ENCODE measurements around the gene MEF2D. TPM values are rescaled to one million over a fixed set of nuclear protein-coding genes. Genes with fewer than 3 reads are reported as not detected.
A peak's percentile ranks its signal among the peaks of the same experiment; 100 is the strongest.

The MEF2D gene
- polyA plus RNA-seq, 1 donor (not counting 4 experiments of a cell fraction or from before 2014, with no cell fraction given), result 9.3 TPM

DNA sequence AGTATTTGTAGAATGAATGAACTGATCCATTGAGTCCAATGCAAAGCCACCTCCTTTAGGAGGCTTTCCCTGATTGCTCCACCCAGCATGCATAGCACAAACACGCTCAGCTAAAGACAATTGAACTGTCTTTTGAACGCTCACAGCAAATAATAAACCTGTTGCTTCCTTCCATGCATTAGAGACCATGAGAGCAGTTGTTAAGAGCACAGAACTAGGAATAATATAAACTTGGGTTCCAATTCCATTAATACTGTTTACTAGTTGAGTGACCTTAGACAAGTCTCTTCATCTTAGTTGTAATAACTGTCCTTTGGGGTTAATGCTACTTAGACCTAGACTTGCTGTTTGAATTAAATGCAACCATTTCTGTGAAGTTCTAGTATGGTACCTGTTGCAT is 5.9 kb upstream of the MEF2D start:
- H3K4me1 ChIP-seq (ENCODE audit: control insufficient read depth, extremely low read depth, insufficient read depth, low read length), result peaks cover 40% of the 10 kb centered on the region
- no peaks in the 10 kb centered on the region for H4K20me1 ChIP-seq (ENCODE audit: control insufficient read depth, extremely low read depth, insufficient read depth, low read length)
- no peak overlapping the region for H3K4me3 ChIP-seq (ENCODE audit: control insufficient read depth in 2 of 3, extremely low read depth in 1 of 3, insufficient read depth in 2 of 3, low read depth in 1 of 3, low read length in 3 of 3)
- dilution Hi-C loops (cut with MboI; ENCODE audit: extremely low pct_ligation_motif_present, low sequenced_read_pairs), result no loop called here
- H3K36me3 ChIP-seq (ENCODE audit: control insufficient read depth in 2 of 2, extremely low read depth in 1 of 2, insufficient read depth in 2 of 2, low read length in 2 of 2), result no peaks in the 10 kb centered on the region
- no peak overlapping the region for H3K4me2 ChIP-seq (ENCODE audit: control insufficient read depth, extremely low read depth, insufficient read depth, low read depth, low read length)
- no peak for TF ChIP-seq CTCF (optimal IDR thresholded peaks at IDR 0.05 in 1 of 3, IDR thresholded peaks at IDR 0.05 in 1 of 3, conservative IDR thresholded peaks at IDR 0.05 in 1 of 3; ENCODE audit: extremely low read depth in 1 of 3, insufficient read depth in 2 of 3, low read length in 3 of 3)
- no peak for TF ChIP-seq EZH2 (IDR thresholded peaks at IDR 0.05; ENCODE audit: low read length)
- no peak for DNase-seq (ENCODE audit: low read depth, low spot score)
- no peak for FAIRE-seq
- H3K27me3 ChIP-seq (ENCODE audit: control insufficient read depth, extremely low read depth, insufficient read depth, low read length), result no peaks in the 10 kb centered on the region
- H3K9ac ChIP-seq (ENCODE audit: control insufficient read depth, extremely low read depth, insufficient read depth, low read length), result no peak overlapping the region
- no peak overlapping the region for H3K27ac ChIP-seq (ENCODE audit: control insufficient read depth, insufficient read depth, low read length)
- no peak overlapping the region for H2AFZ ChIP-seq (ENCODE audit: control insufficient read depth, low read length)
- H3K9me3 ChIP-seq (ENCODE audit: control insufficient read depth, low read depth, low read length), result no peaks in the 10 kb centered on the region
- H3K79me2 ChIP-seq (ENCODE audit: control insufficient read depth, insufficient read depth, low read length), result no peaks in the 10 kb centered on the region
- no peaks in the 10 kb centered on the region for H3K9me1 ChIP-seq (ENCODE audit: control insufficient read depth, extremely low read depth, insufficient read depth, low read length)

DNA sequence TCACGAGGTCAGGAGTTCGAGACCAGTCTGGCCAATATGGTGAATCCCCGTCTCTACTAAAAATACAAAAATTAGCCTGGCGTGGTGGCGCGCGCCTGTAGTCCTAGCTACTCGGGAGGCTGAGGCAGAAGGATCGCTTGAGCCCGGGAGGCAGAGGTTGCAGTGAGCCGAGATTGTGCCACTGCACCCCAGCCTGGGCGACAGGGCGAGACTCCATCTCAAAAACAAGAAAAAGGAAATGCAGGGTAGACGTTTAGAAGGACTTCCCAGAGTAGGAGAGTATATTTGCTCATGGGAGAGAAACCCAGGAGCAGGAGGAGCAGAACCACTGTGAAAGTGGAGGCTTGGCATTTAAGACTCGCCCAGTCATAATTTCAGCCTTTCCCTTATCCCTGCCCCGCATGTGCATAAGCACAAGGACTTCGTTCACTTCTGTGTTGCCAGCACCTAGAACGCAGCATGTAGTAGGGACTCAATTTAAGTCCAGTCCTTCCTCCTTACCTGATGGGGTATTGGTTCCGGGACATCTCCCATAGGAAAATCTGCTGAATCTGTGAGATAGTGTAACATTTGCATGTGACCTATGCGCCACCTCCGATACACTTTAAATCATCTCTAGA is 5.2 kb upstream of the MEF2D start:
- H3K4me1 ChIP-seq (ENCODE audit: control insufficient read depth, extremely low read depth, insufficient read depth, low read length), result peaks cover 43% of the 10 kb centered on the region
- H3K9me3 ChIP-seq (ENCODE audit: control insufficient read depth, low read depth, low read length), result no peaks in the 10 kb centered on the region
- H3K4me2 ChIP-seq (ENCODE audit: control insufficient read depth, extremely low read depth, insufficient read depth, low read depth, low read length), result peak overlapping the region; percentile 85
- H4K20me1 ChIP-seq (ENCODE audit: control insufficient read depth, extremely low read depth, insufficient read depth, low read length), result no peaks in the 10 kb centered on the region
- TF ChIP-seq CTCF (optimal IDR thresholded peaks at IDR 0.05 in 1 of 3, IDR thresholded peaks at IDR 0.05 in 1 of 3, conservative IDR thresholded peaks at IDR 0.05 in 1 of 3; ENCODE audit: extremely low read depth in 1 of 3, insufficient read depth in 2 of 3, low read length in 3 of 3) (no peak), EZH2 (IDR thresholded peaks at IDR 0.05; ENCODE audit: low read length) (no peak)
- H3K79me2 ChIP-seq (ENCODE audit: control insufficient read depth, insufficient read depth, low read length), result no peaks in the 10 kb centered on the region
- DNase-seq (ENCODE audit: low read depth, low spot score) (no peak), FAIRE-seq (no peak)
- H3K27ac ChIP-seq (ENCODE audit: control insufficient read depth, insufficient read depth, low read length), result peak overlapping the region; percentile 98
- no peaks in the 10 kb centered on the region for H3K27me3 ChIP-seq (ENCODE audit: control insufficient read depth, extremely low read depth, insufficient read depth, low read length)
- no peak overlapping the region for H3K4me3 ChIP-seq (ENCODE audit: control insufficient read depth in 2 of 3, extremely low read depth in 1 of 3, insufficient read depth in 2 of 3, low read depth in 1 of 3, low read length in 3 of 3)
- peak overlapping the region; percentile 73 for H3K9ac ChIP-seq (ENCODE audit: control insufficient read depth, extremely low read depth, insufficient read depth, low read length)
- H3K36me3 ChIP-seq (ENCODE audit: control insufficient read depth in 2 of 2, extremely low read depth in 1 of 2, insufficient read depth in 2 of 2, low read length in 2 of 2), result no peaks in the 10 kb centered on the region
- H2AFZ ChIP-seq (ENCODE audit: control insufficient read depth, low read length), result no peak overlapping the region
- H3K9me1 ChIP-seq (ENCODE audit: control insufficient read depth, extremely low read depth, insufficient read depth, low read length), result no peaks in the 10 kb centered on the region
- dilution Hi-C loops (cut with MboI; ENCODE audit: extremely low pct_ligation_motif_present, low sequenced_read_pairs), result no loop called here

Data from keratinocyte (primary cell).